Panc1 (cell line): Measurements from ENCODE around the gene OR6V1. TPM values are rescaled to one million over a fixed set of nuclear protein-coding genes. Genes with fewer than 3 reads are reported as not detected.

ENCODE experiments used
- ATAC-seq: fragments of 200-7000 bp; cut with Tn5 transposase; 2 replicates; pipeline ENCODE4 v1.9.1; 2020; ENCODE audit warnings: mild to moderate bottlenecking, moderate library complexity
- BruUV-seq: library from RNA; stranded (reverse); fragments of 400-500 nt; replicated peaks from 2 replicates; lab custom pipeline; 2021; lab: Mats Ljungman, UMichigan
- CTCF ChIA-PET: fragments of 300-600 bp; sonication (Branson Sonifier 250); formaldehyde crosslinking; loops from one replicate; lab custom pipeline; 2022; ENCODE audit warnings: antibody characterized with exemption; lab: Charles Lee
- POLR2A ChIA-PET: fragments of 300-600 bp; sonication (Branson Sonifier 250); formaldehyde crosslinking; loops from one replicate; lab custom pipeline; 2022; ENCODE audit warnings: antibody characterized with exemption; lab: Charles Lee
- DNase-seq: peaks from one replicate; pipeline ENCODE4 v3.0.0-alpha.2; 2010; ENCODE audit warnings: low read depth, low spot score
- H3K27ac ChIP-seq: 2 replicates; pipeline ENCODE4 v1.5.1; 2011; ENCODE audit warnings: mild to moderate bottlenecking, low read length, inconsistent platforms
- H3K27me3 ChIP-seq: fragments of 200-500 bp; sonication (Bioruptor generic); 2 replicates; pipeline ENCODE4 v1.6.0; 2014; ENCODE audit warnings: low read length, inconsistent platforms; ENCODE audit not compliant: control insufficient read depth, insufficient read depth
- H3K36me3 ChIP-seq: fragments of 200-500 bp; sonication (Bioruptor generic); 2 replicates; pipeline ENCODE4 v1.5.1; 2014; ENCODE audit warnings: inconsistent platforms, mild to moderate bottlenecking, low read length, moderate library complexity; ENCODE audit not compliant: control insufficient read depth, insufficient read depth
- H3K4me1 ChIP-seq: 2 replicates; pipeline ENCODE4 v1.5.1; 2011; ENCODE audit warnings: inconsistent platforms, mild to moderate bottlenecking, low read length, moderate library complexity; ENCODE audit not compliant: control insufficient read depth, insufficient read depth
- H3K4me3 ChIP-seq, 2 experiments: 2 replicates each; pipeline ENCODE4 v1.5.1; 2011 to 2012; ENCODE audit warnings: low read depth in 2 of 2, low read length in 2 of 2, mild to moderate bottlenecking in 2 of 2, inconsistent platforms in 1 of 2, moderate library complexity in 1 of 2
- H3K9me3 ChIP-seq: fragments of 200-500 bp; sonication (Bioruptor generic); 2 replicates; pipeline ENCODE4 v1.5.1; 2014; ENCODE audit warnings: low read depth, mild to moderate bottlenecking, inconsistent platforms, low read length, moderate library complexity; ENCODE audit not compliant: control insufficient read depth, insufficient read depth
- CTCF ChIP-seq: fragments of 450-650 bp; IDR thresholded peaks from 2 replicates; pipeline ENCODE4 v1.5.1; 2017; ENCODE audit warnings: mild to moderate bottlenecking
- POLR2AphosphoS5 ChIP-seq: IDR thresholded peaks from 2 replicates; pipeline ENCODE4 v1.6.1; 2012; ENCODE audit warnings: mild to moderate bottlenecking, low read depth, low read length, moderate library complexity
- REST ChIP-seq, 2 experiments: IDR thresholded peaks; 2 replicates each; pipeline ENCODE4 v1.6.1; 2011 to 2012; ENCODE audit warnings: low read depth in 2 of 2, control low read depth in 1 of 2, low read length in 1 of 2, mild to moderate bottlenecking in 1 of 2, moderate library complexity in 1 of 2; ENCODE audit not compliant: insufficient read depth in 1 of 2
- SIN3A ChIP-seq: IDR thresholded peaks from 2 replicates; pipeline ENCODE4 v1.6.1; 2012; ENCODE audit warnings: low read depth, mild to moderate bottlenecking, low read length, moderate library complexity, borderline replicate concordance; ENCODE audit not compliant: insufficient read depth
- TCF7L2 ChIP-seq: IDR thresholded peaks from 2 replicates; pipeline ENCODE4 v1.6.1; 2011; ENCODE audit warnings: mild to moderate bottlenecking, low read depth, low read length, inconsistent platforms
- in situ Hi-C: cut with HindIII; loops from 2 replicates; pipeline ENCODE4 v1.10.0; 2016; ENCODE audit warnings: low sequenced_read_pairs, low pct_unique_long_range_greater_than_20kb
- intact Hi-C: fragments of 100-400 bp; cut with micrococcal nuclease; formaldehyde crosslinking; loops from one replicate; pipeline ENCODE4 v1.10.0; 2022; ENCODE audit not compliant: unreplicated experiment
- total RNA-seq: library from RNA; stranded (reverse); gene quantifications from one replicate; pipeline ENCODE4 v1.2.1, GENCODE V29; 2021; ENCODE audit not compliant: unreplicated experiment

The OR6V1 gene
- total RNA-seq, 1 experiment from 2014 or later: not detected

GRCh38 chr7:143048827-143049226 is 3.3 kb upstream of the OR6V1 start:
- BruUV-seq: no TSS peak
- DNase-seq (no peak), ATAC-seq (no peak)
- Histone ChIP-seq H3K27me3 (no peaks in the 10 kb centered on the region; the same call in 1 of the 2 replicates), H3K4me1 (no peaks in the 10 kb centered on the region), H3K9me3 (no peaks in the 10 kb centered on the region), H3K36me3 (no peaks in the 10 kb centered on the region), H3K4me3 (no peak overlapping the region), H3K27ac (no peak overlapping the region)
- ChIA-PET CTCF (no interaction called here), POLR2A (no interaction called here)
- TF ChIP-seq SIN3A (no peak), REST (IDR thresholded peaks at IDR 0.05; ENCODE audit: insufficient read depth in 1 of 2, low read depth in 2 of 2, low read length in 1 of 2) (no peak), CTCF (no peak), POLR2AphosphoS5 (no peak), TCF7L2 (no peak)
- intact Hi-C loops (no loop called here), in situ Hi-C loops (no loop called here)

- no TSS peak for BruUV-seq
- ChIA-PET CTCF (no interaction called here), POLR2A (no interaction called here)
- Histone ChIP-seq H3K9me3 (no peaks in the 10 kb centered on the region), H3K4me3 (no peak overlapping the region), H3K36me3 (no peaks in the 10 kb centered on the region), H3K4me1 (no peaks in the 10 kb centered on the region), H3K27me3 (no peaks in the 10 kb centered on the region; the same call in 1 of the 2 replicates), H3K27ac (no peak overlapping the region)
- TF ChIP-seq SIN3A (no peak), CTCF (no peak), REST (IDR thresholded peaks at IDR 0.05; ENCODE audit: insufficient read depth in 1 of 2, low read depth in 2 of 2, low read length in 1 of 2) (no peak), POLR2AphosphoS5 (no peak), TCF7L2 (no peak)
- no peak for ATAC-seq
- DNase-seq: no peak
- intact Hi-C loops: no loop called here
- in situ Hi-C loops: no loop called here
Measured at GRCh38 chr7:143049362-143049761, 2.8 kb upstream of the OR6V1 start.
